Mucosa of rectum (tissue), 2 donors: Measurements from ENCODE around the gene NRF1.
"Not testable (repeated sequence)": the region's sequence is repeated elsewhere in the genome, so short reads cannot be mapped to it uniquely, and the experiment has no call there.

Experiments used
- H3K27ac ChIP-seq, 2 donors: one replicate each; pipeline ENCODE4 v1.7.0; 2013; ENCODE audit warnings: inconsistent platforms in 2 of 2, low read depth in 2 of 2, low read length in 2 of 2
- H3K27me3 ChIP-seq, 2 donors: one replicate each; pipeline ENCODE4 v1.7.0; 2013; ENCODE audit warnings: low read length in 2 of 2; ENCODE audit not compliant: control insufficient read depth in 2 of 2, insufficient read depth in 2 of 2
- H3K36me3 ChIP-seq, 2 donors: one replicate each; pipeline ENCODE4 v1.7.0; 2013; ENCODE audit warnings: low read length in 2 of 2; ENCODE audit not compliant: control insufficient read depth in 2 of 2, insufficient read depth in 2 of 2
- H3K4me1 ChIP-seq, 2 donors: one replicate each; pipeline ENCODE4 v1.7.0; 2013; ENCODE audit warnings: low read length in 2 of 2, mild to moderate bottlenecking in 1 of 2; ENCODE audit not compliant: control insufficient read depth in 2 of 2, insufficient read depth in 2 of 2
- H3K4me3 ChIP-seq, 2 donors: one replicate each; pipeline ENCODE4 v1.7.0; 2013; ENCODE audit warnings: low read length in 2 of 2
- H3K9ac ChIP-seq, 2 donors: one replicate each; pipeline ENCODE4 v1.7.0; 2013; ENCODE audit warnings: low read length in 2 of 2, low read depth in 1 of 2, mild to moderate bottlenecking in 1 of 2
- H3K9me3 ChIP-seq, 2 donors: one replicate each; pipeline ENCODE4 v1.7.0; 2013; ENCODE audit warnings: low read length in 2 of 2; ENCODE audit not compliant: control insufficient read depth in 2 of 2
- donor health status: healthy.
- donor health status: Normal muscosa, but diverticular disease.

NRF1 gene

GRCh38 chr7:129576138-129576537 is 35.4 kb upstream of the NRF1 start:
- H3K4me1 ChIP-seq, result no peaks in the 10 kb centered on the region
- no peak overlapping the region for H3K9ac ChIP-seq
- H3K27ac ChIP-seq, result no peak overlapping the region
- peaks cover 0 to 2% of the 10 kb centered on the region in 2 donors for H3K27me3 ChIP-seq
- H3K36me3 ChIP-seq, result no peaks in the 10 kb centered on the region
- no peak overlapping the region for H3K4me3 ChIP-seq
- peaks cover 0 to 7% of the 10 kb centered on the region in 2 donors for H3K9me3 ChIP-seq

- Histone ChIP-seq H3K9ac (no peak overlapping the region), H3K27me3 (peaks cover 0 to 2% of the 10 kb centered on the region in 2 donors), H3K4me1 (no peaks in the 10 kb centered on the region), H3K36me3 (no peaks in the 10 kb centered on the region), H3K9me3 (peaks cover 0 to 7% of the 10 kb centered on the region in 2 donors), H3K4me3 (no peak overlapping the region), H3K27ac (no peak overlapping the region)
These were observed 32.7 kb upstream of the NRF1 start for GRCh38 chr7:129578829-129579228.

GRCh38 chr7:129586179-129586578 is 25.3 kb upstream of the NRF1 start:
- not testable (repeated sequence) for H3K4me3 ChIP-seq, H3K27ac ChIP-seq, H3K36me3 ChIP-seq, H3K4me1 ChIP-seq, H3K9ac ChIP-seq, H3K27me3 ChIP-seq
- peaks cover 17 to 25% of the 10 kb centered on the region in 2 donors for H3K9me3 ChIP-seq

GRCh38 chr7:129588268-129588667 is 23.3 kb upstream of the NRF1 start:
- H3K36me3 ChIP-seq, result no peaks in the 10 kb centered on the region
- H3K9me3 ChIP-seq, result peaks cover 17 to 25% of the 10 kb centered on the region in 2 donors
- no peak overlapping the region for H3K9ac ChIP-seq
- no peaks in the 10 kb centered on the region for H3K27me3 ChIP-seq
- no peak overlapping the region for H3K27ac ChIP-seq
- H3K4me1 ChIP-seq, result no peaks in the 10 kb centered on the region
- H3K4me3 ChIP-seq, result no peak overlapping the region

DNA sequence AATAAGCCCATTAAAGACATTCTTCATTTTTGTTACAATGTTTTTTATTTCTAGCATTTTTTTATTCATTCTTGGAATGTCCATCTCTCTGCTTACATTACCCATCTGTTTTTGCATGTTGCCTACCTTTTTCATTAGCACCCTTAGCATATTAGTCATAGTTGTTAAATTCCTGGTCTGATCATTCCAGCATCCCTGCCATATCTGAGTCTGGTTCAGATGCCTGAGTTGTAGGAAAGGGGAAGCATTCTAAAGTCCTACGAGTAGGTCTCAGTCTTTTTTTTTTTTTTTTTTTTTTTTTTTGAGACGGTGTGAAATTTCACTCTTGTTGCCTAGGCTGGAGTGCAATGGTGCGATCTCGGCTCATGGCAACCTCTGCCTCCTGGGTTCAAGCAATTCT is 19.7 kb upstream of the NRF1 start:
- Histone ChIP-seq H3K4me1 (no peaks in the 10 kb centered on the region), H3K27ac (no peak overlapping the region), H3K27me3 (no peaks in the 10 kb centered on the region), H3K9ac (no peak overlapping the region), H3K36me3 (no peaks in the 10 kb centered on the region), H3K4me3 (no peak overlapping the region), H3K9me3 (peaks cover 3 to 10% of the 10 kb centered on the region in 2 donors)

GRCh38 chr7:129596386-129596785 is 15.1 kb upstream of the NRF1 start:
- H3K36me3 ChIP-seq, H3K9me3 ChIP-seq, H3K9ac ChIP-seq, H3K27me3 ChIP-seq, H3K27ac ChIP-seq, H3K4me1 ChIP-seq, H3K4me3 ChIP-seq: not testable (repeated sequence)

DNA sequence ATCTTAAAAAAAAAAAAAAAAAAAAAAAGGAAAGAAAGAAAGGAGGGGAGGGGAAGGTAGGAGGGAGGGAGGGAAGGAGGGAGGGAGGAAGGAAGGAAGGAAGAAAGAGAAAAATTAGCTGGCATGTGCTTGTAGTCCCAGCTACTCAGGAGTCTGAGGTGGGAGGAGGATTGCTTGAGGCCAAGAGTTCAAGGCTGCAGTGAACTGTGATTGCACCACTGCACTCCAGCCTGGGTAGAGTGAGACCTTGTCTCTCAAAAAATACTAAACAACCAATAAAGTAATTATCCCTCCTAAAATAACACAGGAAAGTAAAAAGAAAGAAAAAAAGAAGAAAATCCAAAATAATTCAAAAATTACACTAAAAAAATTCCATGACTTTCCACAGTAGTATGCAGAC is 13.8 kb upstream of the NRF1 start:
- H3K27ac ChIP-seq, result no peak overlapping the region
- no peaks in the 10 kb centered on the region for H3K4me1 ChIP-seq
- no peak overlapping the region for H3K4me3 ChIP-seq
- H3K36me3 ChIP-seq, result no peaks in the 10 kb centered on the region
- H3K9ac ChIP-seq, result no peak overlapping the region
- H3K9me3 ChIP-seq, result no peaks in the 10 kb centered on the region
- no peaks in the 10 kb centered on the region for H3K27me3 ChIP-seq

DNA sequence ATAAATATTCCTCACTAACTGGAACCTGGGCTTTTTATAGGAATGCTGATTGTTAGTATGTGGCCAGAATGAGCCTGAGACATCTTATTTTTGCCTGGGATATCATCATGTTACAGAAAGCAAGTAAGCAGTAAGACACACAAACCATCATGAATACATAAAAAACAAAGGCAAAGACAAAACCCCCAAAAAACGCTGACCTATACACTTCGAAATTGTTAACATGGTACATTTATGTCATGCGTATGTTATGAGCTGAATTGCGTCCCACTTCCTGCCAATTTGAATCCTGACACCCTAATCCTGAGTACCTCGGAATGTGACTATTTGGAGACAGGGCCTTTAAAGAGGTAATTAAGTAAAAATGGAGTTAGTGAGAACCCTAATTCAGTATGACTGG is 12.3 kb upstream of the NRF1 start:
- no peaks in the 10 kb centered on the region for H3K4me1 ChIP-seq
- H3K4me3 ChIP-seq, result no peak overlapping the region
- H3K27ac ChIP-seq, result no peak overlapping the region
- H3K9me3 ChIP-seq, result no peaks in the 10 kb centered on the region
- H3K27me3 ChIP-seq, result no peaks in the 10 kb centered on the region
- no peaks in the 10 kb centered on the region for H3K36me3 ChIP-seq
- no peak overlapping the region for H3K9ac ChIP-seq

GRCh38 chr7:129603594-129603993 is 7.9 kb upstream of the NRF1 start:
- H3K27ac ChIP-seq, H3K9ac ChIP-seq, H3K9me3 ChIP-seq, H3K4me1 ChIP-seq, H3K27me3 ChIP-seq, H3K4me3 ChIP-seq, H3K36me3 ChIP-seq: not testable (repeated sequence)

DNA sequence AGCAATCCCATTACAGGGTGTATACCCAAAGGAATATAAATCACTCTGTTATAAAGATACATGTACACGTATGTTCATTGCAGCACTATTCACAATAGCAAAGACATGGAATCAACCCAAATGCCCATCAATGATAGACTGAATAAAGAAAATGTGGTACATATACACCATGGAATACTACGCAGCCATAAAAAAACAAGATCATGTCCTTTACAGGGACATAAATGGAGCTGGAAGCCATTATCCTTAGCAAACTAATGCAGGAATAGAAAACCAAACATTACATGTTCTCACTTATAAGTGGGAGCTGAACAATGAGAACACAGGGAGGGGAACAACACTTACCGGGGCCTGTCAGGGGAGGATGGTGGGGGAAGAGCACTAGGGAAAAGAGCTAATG is 7.5 kb upstream of the NRF1 start:
- H3K4me3 ChIP-seq, H3K36me3 ChIP-seq, H3K9me3 ChIP-seq: not testable (repeated sequence)

DNA sequence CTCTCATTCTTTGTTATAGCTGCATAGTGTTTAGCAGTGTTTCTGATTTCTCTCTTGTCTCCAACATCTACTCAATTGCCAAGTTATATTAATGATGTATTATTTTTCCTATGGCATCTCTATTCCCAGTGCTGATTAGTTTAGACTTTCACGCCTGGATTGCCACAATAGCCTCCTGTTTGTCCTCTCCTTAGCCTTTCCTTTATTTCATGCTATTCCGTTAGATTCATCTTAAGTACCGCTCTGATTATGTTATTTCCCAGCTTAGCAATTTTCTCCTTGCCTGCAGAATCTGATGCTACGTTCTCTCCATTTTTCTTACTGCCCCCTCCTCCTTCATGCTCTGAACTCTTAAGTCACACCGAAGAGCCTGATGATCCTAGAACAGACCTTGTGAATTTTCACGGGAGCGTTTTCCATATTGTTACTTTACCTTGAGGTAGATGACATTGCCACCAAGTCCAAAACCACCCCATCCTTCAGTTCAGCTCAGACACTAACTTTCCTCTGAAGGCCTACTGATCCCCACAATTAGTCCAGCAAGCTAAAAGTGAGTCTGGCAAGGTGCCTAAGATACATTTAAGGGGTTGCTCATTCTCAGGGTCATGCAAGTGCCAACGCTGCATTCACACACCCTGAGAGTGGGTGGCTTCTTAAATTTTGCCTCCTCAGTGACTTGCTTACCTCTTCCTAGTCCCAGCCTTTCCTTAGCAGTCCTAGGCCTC is 6.6 kb upstream of the NRF1 start:
- H3K9me3 ChIP-seq, result no peaks in the 10 kb centered on the region
- H3K27me3 ChIP-seq, result no peaks in the 10 kb centered on the region
- peaks cover 0 to 2% of the 10 kb centered on the region in 2 donors for H3K4me1 ChIP-seq
- H3K4me3 ChIP-seq, result no peak overlapping the region
- peaks cover 2 to 6% of the 10 kb centered on the region in 2 donors for H3K36me3 ChIP-seq
- H3K27ac ChIP-seq, result no peak overlapping the region
- H3K9ac ChIP-seq, result no peak overlapping the region

More for the DNA sequence above, 7.5 kb upstream of the NRF1 start:
- H3K4me1 ChIP-seq, H3K27me3 ChIP-seq, H3K27ac ChIP-seq, H3K9ac ChIP-seq: not testable (repeated sequence)
